ENCODE data around the gene IFNA21.
"Not testable (repeated sequence)": the region's sequence is repeated elsewhere in the genome, so short reads cannot be mapped to it uniquely, and the experiment has no call there.

Gene IFNA21

DNA sequence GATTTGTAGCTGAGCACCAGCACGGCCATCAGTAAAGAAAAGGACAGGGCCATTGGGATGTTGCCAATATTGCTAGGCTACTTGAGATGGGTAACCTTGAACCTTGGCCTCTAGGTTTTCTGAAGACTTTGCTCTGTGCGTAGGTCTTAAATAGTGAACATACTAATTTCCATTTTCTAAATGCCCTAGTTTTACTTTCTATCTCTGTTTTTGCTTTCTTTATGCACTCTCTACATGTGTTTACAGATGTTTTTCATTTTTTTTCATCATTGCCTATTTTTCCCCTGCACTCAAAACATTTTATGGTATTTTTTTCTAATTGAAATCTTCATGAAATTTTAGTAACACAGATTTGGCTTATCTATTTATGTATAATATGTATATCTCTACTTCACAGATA, at the start of gene IFNA21:
Gene IFNA21 (minus strand): TSS at position 101 of the 400 bp plus-strand sequence. CDS start 48 bp downstream, at position 53.
- not testable (repeated sequence) for DNase-seq

DNA sequence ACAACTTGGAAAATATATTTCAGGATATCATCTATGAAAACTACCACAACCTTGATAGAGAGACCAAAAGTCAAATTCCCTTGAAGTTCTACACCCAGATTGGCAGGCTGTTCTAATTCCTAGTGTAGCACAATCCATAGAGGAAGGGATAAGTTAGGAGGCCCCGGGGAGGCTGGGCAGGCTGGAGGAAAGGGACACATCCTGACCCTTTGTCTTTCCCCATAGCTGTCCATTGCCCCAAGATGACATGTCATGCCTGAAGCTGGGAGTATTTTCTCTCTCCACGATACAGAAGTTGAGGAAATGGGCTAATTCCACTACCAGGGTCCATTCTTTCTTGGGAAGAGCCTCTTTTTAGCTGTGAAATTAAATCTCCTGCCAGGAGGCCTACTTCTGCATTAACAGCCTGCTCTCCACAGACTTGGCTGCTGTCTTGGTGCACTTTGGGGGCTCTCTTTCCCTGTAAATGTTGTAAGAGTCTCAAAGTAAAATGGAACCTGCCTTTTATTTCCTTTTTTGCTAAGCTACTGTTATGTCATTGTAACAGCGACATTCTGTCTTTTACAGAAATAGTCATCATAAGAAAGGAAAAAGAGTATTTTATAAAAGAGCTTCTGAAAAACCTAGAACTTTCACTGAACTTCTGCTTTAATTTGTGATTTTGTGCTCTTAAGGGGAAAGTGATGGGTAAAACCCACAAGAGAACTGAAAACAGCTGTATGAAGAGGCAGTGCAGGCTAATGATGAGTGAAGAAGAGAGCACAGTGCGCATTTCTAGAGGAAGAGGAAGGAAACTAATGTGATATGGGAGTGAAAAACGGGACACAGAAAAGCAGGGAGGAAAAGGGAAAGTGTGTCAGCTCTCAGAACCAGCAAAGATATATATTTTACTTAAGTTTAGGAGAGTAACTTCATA, 47.2 kb upstream of the IFNA21 start:
- DNase-seq = not testable (repeated sequence)

DNA sequence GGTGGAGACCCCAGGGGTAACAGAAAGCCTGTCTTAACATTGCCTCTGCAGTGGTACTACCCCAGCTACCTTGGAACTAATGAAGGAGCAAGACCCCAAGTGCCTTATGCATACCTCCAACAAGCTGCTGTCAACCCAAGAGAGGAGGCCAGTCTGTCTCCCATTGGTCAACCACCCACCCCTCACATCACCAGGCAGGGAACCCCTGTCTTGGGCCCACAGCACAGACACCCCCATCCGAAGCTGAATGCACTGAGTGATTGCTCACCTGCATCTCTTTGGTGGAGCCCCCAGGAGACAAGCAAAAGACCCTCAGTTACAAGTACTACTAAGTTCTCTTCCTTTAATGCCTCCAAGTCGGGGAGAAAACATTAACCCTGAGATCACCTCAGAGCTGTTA, 45.7 kb upstream of the IFNA21 start:
- DNase-seq = not testable (repeated sequence)

DNA sequence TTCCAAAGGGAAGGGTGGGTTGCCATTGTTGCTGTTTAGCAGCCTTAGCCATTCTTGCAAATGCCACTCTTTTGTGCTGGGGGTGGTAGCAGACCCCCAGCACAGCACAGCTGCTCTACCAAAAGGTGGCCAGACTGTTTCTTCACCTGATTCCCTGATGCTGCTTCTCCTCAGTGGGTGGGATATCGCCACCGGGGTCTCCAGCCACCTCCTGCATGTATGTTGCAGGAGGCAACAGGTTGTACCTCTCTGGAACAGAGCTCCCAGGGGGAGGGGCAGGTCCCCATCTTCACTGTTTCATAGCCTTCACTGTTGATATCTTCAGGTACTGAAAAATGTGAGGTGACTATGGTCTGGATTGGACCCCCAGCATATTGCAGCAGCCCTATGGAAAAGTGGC, 44.3 kb upstream of the IFNA21 start:
- not testable (repeated sequence) for DNase-seq

DNA sequence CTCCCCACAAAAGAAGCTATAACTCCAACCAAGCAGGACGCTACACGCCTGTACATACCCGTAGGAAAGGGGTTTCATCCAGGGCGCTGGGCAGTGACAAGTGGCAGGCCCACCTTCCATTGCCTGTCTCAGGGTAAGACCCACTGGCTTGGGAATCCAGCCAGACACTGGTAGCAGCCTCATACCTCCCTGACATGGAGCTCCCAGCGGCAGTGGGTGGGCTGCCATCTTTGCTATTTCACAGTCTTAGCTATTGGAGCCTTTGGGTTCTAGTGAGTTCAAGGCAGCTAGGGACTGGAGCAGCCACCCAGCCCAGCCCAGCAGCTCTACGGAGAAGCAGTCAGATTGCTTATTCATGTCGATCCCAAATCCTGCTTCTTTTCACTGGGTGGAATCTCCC, 43.9 kb upstream of the IFNA21 start:
- DNase-seq = no peak

DNA sequence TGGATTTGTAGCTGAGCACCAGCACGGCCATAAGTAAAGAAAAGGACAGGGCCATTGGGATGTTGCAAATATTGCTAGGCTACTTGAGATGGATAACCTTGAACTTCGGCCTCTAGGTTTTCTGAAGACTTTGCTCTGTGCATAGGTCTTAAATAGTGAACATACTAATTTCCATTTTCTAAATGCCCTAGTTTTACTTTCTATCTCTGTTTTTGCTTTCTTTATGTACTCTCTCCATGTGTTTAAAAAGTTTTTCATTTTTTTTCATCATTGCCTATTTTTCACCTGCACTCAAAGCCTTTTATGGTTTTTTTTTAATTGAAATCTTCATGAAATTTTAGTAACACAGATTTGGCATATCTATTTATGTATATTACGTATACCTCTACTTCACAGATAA, 40.6 kb upstream of the IFNA21 start, which contains the start of gene IFNA10:
Gene IFNA10 (minus strand): TSS at position 101 of the 400 bp plus-strand sequence. CDS start 46 bp downstream, at position 55.
- DNase-seq = not testable (repeated sequence)

DNA sequence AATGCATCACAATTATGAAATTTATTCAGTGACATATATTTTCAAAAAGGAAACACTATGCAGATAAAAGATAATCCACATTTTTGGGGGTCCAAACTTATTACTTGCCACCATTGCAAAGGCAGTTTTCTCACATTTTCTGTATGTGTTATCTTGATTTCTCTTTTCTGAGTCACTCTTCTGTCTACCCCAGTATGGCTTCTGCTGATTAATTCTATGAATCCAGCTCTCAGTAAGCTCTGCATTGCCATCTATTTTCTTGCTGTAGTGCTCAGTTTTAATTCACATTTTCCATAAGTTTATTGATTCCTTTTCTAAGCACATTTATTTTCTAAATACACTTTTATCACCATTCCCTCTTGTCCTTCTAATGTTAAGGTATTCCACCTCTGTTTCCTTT, 38.7 kb upstream of the IFNA21 start:
- DNase-seq = no peak

DNA sequence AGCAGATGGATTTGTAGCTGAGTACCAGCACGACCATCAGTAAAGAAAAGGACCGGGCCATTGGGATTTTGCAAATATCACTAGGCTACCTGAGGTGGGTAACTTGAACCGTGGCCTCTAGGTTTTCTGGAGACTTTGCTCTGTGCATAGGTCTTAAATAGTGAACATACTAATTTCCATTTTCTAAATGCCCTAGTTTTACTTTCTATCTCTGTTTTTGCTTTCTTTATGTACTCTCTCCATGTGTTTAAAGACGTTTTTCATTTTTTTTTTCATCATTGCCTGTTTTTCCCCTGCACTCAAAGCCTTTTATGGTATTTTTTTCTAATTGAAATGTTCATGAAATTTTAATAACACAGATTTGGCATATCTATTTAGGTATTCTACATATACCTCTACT, 35.6 kb upstream of the IFNA21 start, which contains the start of gene IFNA7:
Gene IFNA7 (minus strand): TSS at position 101 of the 400 bp plus-strand sequence. CDS start 40 bp downstream, at position 61.
- not testable (repeated sequence) for DNase-seq

DNA sequence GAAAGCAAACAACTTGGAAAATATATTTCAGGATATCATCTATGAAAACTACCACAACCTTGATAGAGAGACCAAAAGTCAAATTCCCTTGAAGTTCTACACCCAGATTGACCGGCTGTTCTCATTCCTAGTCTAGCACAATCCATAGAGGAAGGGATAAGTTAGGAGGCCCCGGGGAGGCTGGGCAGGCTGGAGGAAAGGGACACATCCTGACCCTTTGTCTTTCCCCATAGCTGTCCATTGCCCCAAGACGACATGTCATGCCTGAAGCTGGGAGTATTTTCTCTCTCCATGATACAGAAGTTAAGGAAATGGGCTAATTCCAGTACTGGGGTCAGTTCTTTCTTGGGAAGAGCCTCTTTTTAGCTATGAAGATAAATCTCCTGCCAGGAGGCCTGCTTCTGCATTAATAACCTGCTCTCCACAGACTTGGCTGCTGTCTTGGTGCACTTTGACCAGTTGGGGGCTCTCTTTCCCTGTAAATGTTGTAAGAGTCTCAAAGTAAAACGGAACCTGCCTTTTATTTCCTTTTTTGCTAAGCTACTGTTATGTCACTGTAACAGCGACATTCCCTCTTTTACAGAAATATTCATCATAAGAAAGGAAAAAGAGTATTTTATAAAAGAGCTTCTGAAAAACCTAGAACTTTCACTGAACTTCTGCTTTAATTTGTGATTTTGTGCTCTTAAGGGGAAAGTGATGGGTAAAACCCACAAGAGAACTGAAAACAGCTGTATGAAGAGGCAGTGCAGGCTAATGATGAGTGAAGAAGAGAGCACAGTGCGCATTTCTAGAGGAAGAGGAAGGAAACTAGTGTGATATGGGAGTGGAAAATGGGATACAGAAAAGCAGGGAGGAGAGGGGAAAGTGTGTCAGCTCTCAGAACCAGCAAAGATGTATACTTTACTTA, 28.7 kb upstream of the IFNA21 start:
- DNase-seq = peak; percentile 22

DNA sequence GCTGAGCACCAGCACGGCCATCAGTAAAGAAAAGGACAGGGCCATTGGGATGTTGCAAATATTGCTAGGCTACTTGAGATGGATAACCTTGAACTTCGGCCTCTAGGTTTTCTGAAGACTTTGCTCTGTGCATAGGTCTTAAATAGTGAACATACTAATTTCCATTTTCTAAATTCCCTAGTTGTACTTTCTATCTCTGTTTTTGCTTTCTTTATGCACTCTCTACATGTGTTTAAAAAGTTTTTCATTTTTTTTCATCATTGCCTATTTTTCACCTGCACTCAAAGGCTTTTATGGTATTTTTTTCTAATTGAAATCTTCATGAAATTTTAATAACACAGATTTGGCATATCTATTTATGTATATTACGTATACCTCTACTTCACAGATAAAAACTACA, 21.0 kb upstream of the IFNA21 start, which contains the start of gene IFNA4:
Gene IFNA4 (minus strand): TSS at position 101 of the 400 bp plus-strand sequence. CDS start 56 bp downstream, at position 45.
- DNase-seq = not testable (repeated sequence)

DNA sequence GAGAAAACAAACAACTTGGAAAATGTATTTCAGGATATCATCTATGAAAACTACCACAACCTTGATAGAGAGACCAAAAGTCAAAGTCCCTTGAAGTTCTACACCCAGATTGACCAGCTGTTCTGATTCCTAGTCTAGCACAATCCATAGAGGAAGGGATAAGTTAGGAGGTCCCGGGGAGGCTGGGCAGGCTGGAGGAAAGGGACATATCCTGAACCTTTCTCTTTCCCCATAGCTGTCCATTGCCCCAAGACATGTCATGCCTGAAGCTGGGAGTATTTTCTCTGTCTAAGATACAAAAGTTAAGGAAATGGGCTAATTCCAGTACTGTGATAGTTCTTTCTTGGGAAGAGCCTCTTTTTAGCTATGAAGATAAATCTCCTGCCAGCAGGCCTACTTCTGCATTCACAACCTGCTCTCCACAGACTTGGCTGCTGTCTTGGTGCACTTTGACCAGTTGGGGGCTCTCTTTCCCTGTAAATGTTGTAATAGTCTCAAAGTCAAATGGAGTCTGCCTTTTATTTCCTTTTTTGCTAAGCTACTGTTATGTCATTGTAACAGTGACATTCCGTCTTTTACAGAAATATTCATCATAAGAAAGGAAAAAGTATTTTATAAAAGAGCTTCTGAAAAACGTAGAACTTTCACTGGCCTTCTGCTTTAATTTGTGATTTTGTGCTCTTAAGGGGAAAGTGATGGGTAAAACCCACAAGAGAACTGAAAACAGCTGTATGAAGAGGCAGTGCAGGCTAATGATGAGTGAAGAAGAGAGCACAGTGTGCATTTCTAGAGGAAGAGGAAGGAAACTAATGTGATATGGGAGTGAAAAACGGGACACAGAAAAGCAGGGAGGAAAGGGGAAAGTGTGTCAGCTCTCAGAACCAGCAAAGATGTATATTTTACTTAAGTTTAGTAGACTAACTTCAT, 16.6 kb upstream of the IFNA21 start:
- DNase-seq = peak; percentile 20

DNA sequence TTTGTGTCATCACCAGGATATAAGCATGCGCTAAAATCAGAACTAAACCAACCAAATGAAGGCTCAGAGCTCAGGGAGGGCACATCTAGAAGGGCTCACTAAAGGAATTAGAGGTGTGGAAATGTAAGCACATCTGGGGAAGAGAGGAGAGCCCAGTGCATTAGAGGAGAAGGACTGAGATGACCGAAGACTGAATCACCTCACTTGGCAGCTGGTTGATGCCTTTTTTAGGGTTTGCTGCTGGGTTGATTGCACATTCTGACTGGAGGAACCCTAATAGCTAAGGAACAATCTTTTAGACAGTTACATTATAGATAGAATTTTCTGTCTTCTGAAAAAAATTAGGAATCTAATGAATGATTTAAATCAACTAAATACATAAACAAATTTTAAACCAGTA, 8.2 kb upstream of the IFNA21 start:
- DNase-seq = no peak

DNA sequence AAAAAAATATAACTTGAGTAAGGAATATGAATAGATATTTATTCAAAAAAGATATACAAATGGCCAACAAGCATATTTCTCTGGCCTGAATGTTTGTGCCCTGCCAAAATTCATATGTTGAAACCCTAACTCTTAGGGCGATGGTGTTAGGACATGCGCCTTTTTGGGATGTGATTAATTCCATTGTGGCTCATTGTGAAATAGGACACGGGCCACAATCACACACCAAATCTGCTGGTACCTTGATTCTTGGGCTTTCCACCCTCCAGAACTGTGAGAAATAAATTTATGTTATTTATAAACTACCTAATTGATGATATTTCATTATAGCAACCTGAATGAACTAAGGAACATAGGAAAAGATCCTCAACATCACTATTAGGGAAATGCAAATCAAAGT, 5.7 kb upstream of the IFNA21 start:
- DNase-seq = no peak

DNA sequence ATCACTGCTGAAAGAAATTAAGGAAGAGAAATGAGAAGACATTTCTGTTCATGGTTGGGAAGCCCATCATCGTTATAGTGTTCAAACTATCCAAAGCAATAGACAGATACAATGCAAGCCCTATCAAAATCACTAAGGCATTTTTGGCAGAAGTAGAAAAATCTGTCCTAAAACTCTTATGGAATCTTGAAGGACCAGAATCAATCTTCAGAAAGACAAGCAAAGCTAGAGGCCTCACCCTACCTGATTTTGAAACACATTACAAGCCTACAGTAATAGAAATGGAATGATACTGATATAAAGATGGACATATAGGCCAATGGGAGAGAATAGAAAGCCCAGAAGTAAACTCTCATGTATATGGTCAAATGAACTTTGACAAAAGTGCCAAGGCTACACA, 4.9 kb upstream of the IFNA21 start:
- no peak for DNase-seq

DNA sequence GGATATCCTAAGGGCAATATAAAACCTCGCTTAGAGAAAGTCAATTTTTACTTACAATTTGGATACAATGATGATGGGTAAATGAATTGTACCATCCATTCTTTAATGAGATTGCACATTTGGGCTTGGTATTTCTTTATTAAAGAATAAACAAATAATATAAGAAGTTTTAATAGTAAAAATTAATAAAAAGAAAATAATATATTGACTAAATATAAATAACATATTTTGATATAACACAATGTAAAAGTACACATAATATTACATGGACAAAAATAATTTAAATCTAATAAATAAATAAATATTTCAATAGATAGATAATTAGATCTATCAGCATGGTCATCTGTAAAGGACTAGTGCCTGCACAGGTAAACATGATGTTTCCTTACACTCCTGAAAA, 944 bp downstream of the IFNA21 start:
- DNase-seq = no peak

DNA sequence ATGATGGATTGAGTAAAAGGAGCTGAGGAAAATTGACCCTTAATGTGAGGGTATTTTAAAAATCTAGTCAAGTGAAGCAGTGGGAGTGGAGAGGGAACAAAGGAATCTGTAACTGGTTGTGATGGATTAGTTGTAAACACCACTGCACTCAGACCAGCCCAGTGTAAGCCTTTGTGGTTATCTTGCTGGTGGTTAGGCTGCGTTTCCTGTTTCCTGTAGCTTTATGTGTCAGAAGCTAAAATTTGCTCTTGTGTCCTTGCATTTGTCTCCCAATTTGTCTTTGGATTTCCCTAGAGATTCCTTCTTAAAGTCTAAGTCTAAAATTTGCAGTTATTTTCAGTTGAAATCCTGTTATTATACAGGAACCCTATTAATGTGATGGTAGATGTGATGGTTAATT, 6.3 kb downstream of the IFNA21 start:
- DNase-seq = no peak

DNA sequence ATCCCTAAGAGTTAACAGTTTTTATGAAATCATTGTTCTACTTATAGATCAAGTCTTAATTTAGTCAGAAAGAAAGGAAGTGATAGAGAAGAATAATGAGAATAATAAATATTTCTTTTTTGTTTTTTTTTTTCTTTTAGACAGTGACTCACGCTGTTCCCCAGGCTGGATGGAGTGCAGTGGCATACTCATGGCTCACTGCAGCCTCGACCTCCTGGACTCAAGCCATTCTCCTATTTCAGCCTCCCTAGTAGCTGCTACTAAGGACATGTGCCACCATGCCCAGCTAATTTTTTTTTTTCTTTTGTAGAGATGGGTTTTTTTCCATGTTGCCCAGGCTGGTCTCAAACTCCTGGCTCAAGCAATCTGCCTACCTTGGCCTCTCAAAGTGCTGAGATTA, 11.0 kb downstream of the IFNA21 start:
- no peak for DNase-seq

DNA sequence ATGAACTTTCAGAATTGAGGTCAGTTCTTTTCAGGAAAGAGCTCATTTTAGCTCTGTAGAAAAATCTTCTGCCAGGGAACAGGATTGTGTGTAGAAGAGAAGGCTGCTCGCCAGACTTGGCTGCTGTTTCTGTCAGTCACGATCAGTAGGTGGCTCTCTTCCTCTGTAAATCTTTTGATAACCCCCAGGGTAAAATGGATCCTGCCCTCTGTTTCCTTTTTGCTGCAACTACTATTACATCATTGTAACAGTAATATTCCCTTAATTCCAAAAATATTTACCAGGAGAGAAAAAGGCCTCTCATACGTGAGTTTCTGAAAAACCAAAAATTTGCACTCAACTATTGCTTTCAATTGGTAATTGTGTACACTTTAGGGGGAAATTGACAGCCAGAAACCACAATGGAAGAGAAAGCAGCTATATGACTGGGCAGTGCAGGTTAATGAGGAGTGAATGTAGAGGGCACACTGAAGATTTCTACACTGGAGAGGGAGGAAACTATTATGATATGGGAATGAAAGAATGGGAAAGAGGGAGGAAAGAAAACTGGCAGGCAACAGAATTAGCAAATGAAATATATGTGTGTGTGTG, 12.3 kb downstream of the IFNA21 start:
- DNase-seq = peak; percentile 32

DNA sequence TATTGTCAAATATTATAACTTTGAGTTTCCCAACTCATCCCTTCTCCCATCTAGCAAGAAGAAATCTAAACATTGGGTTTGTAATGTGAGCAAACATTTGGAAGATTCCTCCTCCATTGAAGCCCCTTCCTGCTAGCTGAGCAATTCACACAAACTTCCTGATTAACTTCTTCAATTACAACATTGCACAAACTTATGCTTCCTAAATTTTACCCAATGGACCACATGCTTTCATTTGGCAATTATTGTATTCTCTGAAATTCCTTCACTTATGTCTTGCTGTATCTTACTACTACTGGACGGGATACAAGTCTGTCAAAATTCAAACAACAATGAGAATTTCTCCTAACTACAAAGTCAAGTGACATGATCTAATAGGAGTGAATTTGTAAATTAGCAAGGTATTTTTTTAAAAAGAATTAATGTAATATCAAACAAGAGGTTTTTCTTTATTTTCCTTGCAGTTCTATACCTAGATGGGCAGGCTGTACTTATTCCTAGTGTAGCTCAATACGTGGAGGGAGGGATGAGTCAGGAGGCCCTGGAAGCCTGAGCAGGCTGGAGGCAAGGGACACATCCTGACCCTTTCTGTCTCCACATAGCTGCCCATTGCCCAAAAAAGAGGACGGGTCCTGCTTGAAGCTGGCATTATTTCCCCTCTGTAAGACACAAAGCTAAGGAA, 13.0 kb downstream of the IFNA21 start:
- DNase-seq = peak; percentile 32

DNA sequence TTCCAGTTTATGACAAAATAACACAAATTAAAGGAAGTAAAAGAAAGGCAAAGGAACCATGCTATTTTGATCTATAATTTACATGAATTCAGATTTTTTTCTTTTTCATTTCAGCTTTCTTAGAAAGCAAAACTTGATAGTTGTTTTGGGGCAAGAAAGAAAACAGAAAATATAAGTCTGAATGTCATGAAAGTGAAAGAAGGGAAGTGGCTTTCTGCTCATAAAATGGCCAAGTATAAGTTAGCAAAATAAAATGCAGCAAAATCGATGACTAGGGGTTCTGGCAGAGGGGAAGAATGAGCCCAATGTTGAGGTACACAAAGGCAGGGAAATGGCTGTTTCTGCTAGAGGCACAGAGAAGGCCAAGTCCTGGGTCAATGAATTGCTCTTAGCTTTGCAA, 21.9 kb downstream of the IFNA21 start:
- no peak for DNase-seq

DNA sequence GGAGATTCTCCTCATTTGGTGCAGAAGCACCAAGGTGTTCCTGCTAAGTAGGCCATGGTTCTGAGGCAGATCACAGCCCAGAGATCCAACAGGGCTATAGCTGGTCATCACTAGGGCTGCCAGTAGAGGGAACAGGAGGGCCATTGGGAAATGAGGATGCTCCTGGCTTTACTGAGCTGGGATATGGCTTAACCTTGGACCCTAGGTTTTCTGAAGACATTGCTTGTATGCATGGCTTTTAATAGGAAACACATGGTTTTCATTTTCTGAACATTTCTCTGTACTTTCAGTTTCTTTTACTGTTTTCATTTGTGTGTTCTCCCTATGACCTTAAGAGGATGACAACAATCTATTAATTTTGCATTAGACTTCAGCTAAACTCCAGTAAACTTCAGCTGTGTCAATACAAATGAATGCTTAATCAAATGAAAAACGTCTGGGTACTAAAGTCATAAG, 25.0 kb downstream of the IFNA21 start, which contains the start of gene IFNW1:
Gene IFNW1 (minus strand): TSS at position 406 of the 456 bp plus-strand sequence. CDS start 262 bp downstream, at position 144.
- no peak for DNase-seq

Measured in kidney glomerular epithelial cell (primary cell).